PFSK-1 (cell line): ENCODE results near the gene TMEM125.

Experiments
- FOXP2 ChIP-seq: optimal IDR thresholded peaks from 2 replicates; pipeline ENCODE3; 2011; ENCODE audit warnings: borderline replicate concordance, control low read depth, inconsistent platforms; ENCODE audit not compliant: insufficient read depth; ENCODE audit errors: extremely low read length, extremely low read depth
- POLR2AphosphoS5 ChIP-seq: IDR thresholded peaks from 2 replicates; pipeline ENCODE4 v1.6.1; 2012; ENCODE audit warnings: low read depth, mild to moderate bottlenecking, control low read depth, low read length, moderate library complexity
- REST ChIP-seq, 2 experiments: IDR thresholded peaks; 2 replicates each; pipeline versions ENCODE4 v1.6.1 to v1.8.0; 2011 to 2012; ENCODE audit warnings: low read depth in 2 of 2, low read length in 2 of 2, control low read depth in 1 of 2, inconsistent platforms in 1 of 2, mild to moderate bottlenecking in 1 of 2, moderate library complexity in 1 of 2; ENCODE audit not compliant: insufficient read depth in 1 of 2
- SIN3A ChIP-seq: IDR thresholded peaks from 2 replicates; pipeline ENCODE4 v1.6.1; 2012; ENCODE audit warnings: mild to moderate bottlenecking, low read length, moderate library complexity, borderline replicate concordance; ENCODE audit not compliant: insufficient read depth
- TAF1 ChIP-seq: IDR thresholded peaks from 2 replicates; pipeline ENCODE4 v1.6.1; 2012; ENCODE audit warnings: low read length, control low read depth, borderline replicate concordance; ENCODE audit not compliant: insufficient read depth

TMEM125 gene

GRCh38 chr1:43227143-43227764 is 42.5 kb upstream of the TMEM125 start:
- no peak for TF ChIP-seq FOXP2
- no peak for TF ChIP-seq TAF1
- TF ChIP-seq REST (IDR thresholded peaks at IDR 0.05; ENCODE audit: insufficient read depth in 1 of 2, low read depth in 2 of 2, low read length in 2 of 2): no peak
- no peak for TF ChIP-seq SIN3A
- no peak for TF ChIP-seq POLR2AphosphoS5

- TF ChIP-seq TAF1: no peak
- no peak for TF ChIP-seq REST (IDR thresholded peaks at IDR 0.05; ENCODE audit: insufficient read depth in 1 of 2, low read depth in 2 of 2, low read length in 2 of 2)
- TF ChIP-seq FOXP2: no peak
- TF ChIP-seq POLR2AphosphoS5: no peak
- no peak for TF ChIP-seq SIN3A
Observed at GRCh38 chr1:43229826-43230780, 39.7 kb upstream of the TMEM125 start.

GRCh38 chr1:43232074-43232473 is 37.7 kb upstream of the TMEM125 start:
- TF ChIP-seq TAF1 (no peak), SIN3A (no peak)

- no peak for TF ChIP-seq FOXP2
- TF ChIP-seq TAF1: no peak
- no peak for TF ChIP-seq REST (IDR thresholded peaks at IDR 0.05; ENCODE audit: insufficient read depth in 1 of 2, low read depth in 2 of 2, low read length in 2 of 2)
- no peak for TF ChIP-seq SIN3A
- no peak for TF ChIP-seq POLR2AphosphoS5
Observed at GRCh38 chr1:43232482-43232881, 37.3 kb upstream of the TMEM125 start.

- TF ChIP-seq REST (IDR thresholded peaks at IDR 0.05; ENCODE audit: insufficient read depth in 1 of 2, low read depth in 2 of 2, low read length in 2 of 2): no peak
- TF ChIP-seq TAF1: no peak
- no peak for TF ChIP-seq FOXP2
- TF ChIP-seq SIN3A: no peak
- TF ChIP-seq POLR2AphosphoS5: no peak
Observed at GRCh38 chr1:43233631-43234030, 36.2 kb upstream of the TMEM125 start.
